Brain microvascular endothelial cell (primary cell): ENCODE data around the gene IGLON5.

ENCODE experiments used
- DNase-seq: peaks from one replicate; pipeline ENCODE4 v3.0.0-alpha.2; 2020
- H3K27ac ChIP-seq: fragments of 250-450 bp; sonication (Bioruptor Pico); 2 replicates; pipeline ENCODE4 v1.5.1; 2020; ENCODE audit warnings: mild to moderate bottlenecking, moderate library complexity
- H3K27me3 ChIP-seq: fragments of 250-450 bp; sonication (Bioruptor Pico); replicated peaks from 2 replicates; pipeline ENCODE4 v1.5.1; 2020; ENCODE audit warnings: mild to moderate bottlenecking
- H3K36me3 ChIP-seq: fragments of 250-450 bp; sonication (Bioruptor Pico); replicated peaks from 2 replicates; pipeline ENCODE4 v1.5.1; 2020; ENCODE audit warnings: mild to moderate bottlenecking
- H3K4me3 ChIP-seq: 2 replicates; pipeline ENCODE4 v1.5.1; 2011; ENCODE audit warnings: low read depth, mild to moderate bottlenecking, control low read depth, low read length, moderate library complexity
- in situ Hi-C: cut with HindIII; loops from 2 replicates; pipeline ENCODE4 v1.10.0; 2017; ENCODE audit warnings: low sequenced_read_pairs, low pct_ligation_motif_present
- TF ChIP-seq, protein P1 (sequence below): IDR thresholded peaks from 2 replicates; pipeline ENCODE4 v1.5.1; 2011; ENCODE audit warnings: low read depth, mild to moderate bottlenecking, moderate library complexity, low read length, control low read depth, inconsistent platforms; ENCODE audit errors: missing control alignments

IGLON5 gene

GRCh38 chr19:51297406-51297805 is 14.0 kb upstream of the IGLON5 start:
- TF ChIP-seq, protein P1, sequence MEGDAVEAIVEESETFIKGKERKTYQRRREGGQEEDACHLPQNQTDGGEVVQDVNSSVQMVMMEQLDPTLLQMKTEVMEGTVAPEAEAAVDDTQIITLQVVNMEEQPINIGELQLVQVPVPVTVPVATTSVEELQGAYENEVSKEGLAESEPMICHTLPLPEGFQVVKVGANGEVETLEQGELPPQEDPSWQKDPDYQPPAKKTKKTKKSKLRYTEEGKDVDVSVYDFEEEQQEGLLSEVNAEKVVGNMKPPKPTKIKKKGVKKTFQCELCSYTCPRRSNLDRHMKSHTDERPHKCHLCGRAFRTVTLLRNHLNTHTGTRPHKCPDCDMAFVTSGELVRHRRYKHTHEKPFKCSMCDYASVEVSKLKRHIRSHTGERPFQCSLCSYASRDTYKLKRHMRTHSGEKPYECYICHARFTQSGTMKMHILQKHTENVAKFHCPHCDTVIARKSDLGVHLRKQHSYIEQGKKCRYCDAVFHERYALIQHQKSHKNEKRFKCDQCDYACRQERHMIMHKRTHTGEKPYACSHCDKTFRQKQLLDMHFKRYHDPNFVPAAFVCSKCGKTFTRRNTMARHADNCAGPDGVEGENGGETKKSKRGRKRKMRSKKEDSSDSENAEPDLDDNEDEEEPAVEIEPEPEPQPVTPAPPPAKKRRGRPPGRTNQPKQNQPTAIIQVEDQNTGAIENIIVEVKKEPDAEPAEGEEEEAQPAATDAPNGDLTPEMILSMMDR: no peak
- in situ Hi-C loops: no loop called here
- no peaks in the 10 kb centered on the region for H3K36me3 ChIP-seq
- H3K27me3 ChIP-seq: no peaks in the 10 kb centered on the region
- no peak overlapping the region for H3K4me3 ChIP-seq
- H3K27ac ChIP-seq: no peak overlapping the region
- DNase-seq: no peak

- no peak for DNase-seq
- Histone ChIP-seq H3K4me3 (no peak overlapping the region), H3K27me3 (no peaks in the 10 kb centered on the region), H3K36me3 (no peaks in the 10 kb centered on the region), H3K27ac (no peak overlapping the region)
- in situ Hi-C loops: no loop called here
- TF ChIP-seq, protein P1: no peak
Observed at GRCh38 chr19:51301266-51301665, 10.2 kb upstream of the IGLON5 start.

- in situ Hi-C loops: no loop called here
- no peak for DNase-seq
- TF ChIP-seq, protein P1: no peak
- Histone ChIP-seq H3K4me3 (no peak overlapping the region), H3K27me3 (no peaks in the 10 kb centered on the region), H3K27ac (no peak overlapping the region), H3K36me3 (no peaks in the 10 kb centered on the region)
Observed at GRCh38 chr19:51305479-51305878, 6.0 kb upstream of the IGLON5 start.

- H3K4me3 ChIP-seq: no peak overlapping the region
- TF ChIP-seq, protein P1: no peak
Observed at GRCh38 chr19:51316688-51317087, 5.2 kb downstream of the IGLON5 start.

GRCh38 chr19:51317376-51317775 is 5.9 kb downstream of the IGLON5 start:
- H3K36me3 ChIP-seq: no peaks in the 10 kb centered on the region
- in situ Hi-C loops: no loop called here
- TF ChIP-seq, protein P1: no peak

More at GRCh38 chr19:51316688-51317087, 5.2 kb downstream of the IGLON5 start:
- Histone ChIP-seq H3K27ac (no peak overlapping the region), H3K27me3 (peaks cover 2% of the 10 kb centered on the region), H3K36me3 (no peaks in the 10 kb centered on the region)
- DNase-seq: no peak
- in situ Hi-C loops: no loop called here

GRCh38 chr19:51317968-51318367 is 6.5 kb downstream of the IGLON5 start:
- Histone ChIP-seq H3K27me3 (no peaks in the 10 kb centered on the region), H3K27ac (no peak overlapping the region), H3K4me3 (no peak overlapping the region), H3K36me3 (no peaks in the 10 kb centered on the region)
- in situ Hi-C loops: no loop called here
- TF ChIP-seq, protein P1: no peak
- DNase-seq: no peak

More at GRCh38 chr19:51317376-51317775, 5.9 kb downstream of the IGLON5 start:
- H3K27ac ChIP-seq: no peak overlapping the region
- no peak for DNase-seq
- H3K4me3 ChIP-seq: no peak overlapping the region
- H3K27me3 ChIP-seq: peaks cover 2% of the 10 kb centered on the region
